GM18951 (cell line): ENCODE measurements around the gene RAB37.

Source experiments
- POLR2A ChIP-seq: IDR thresholded peaks from 4 replicates; pipeline ENCODE4 v1.6.1; 2011; ENCODE audit warnings: mild to moderate bottlenecking; ENCODE audit not compliant: insufficient read length, insufficient read depth; ENCODE audit errors: extremely low read depth
- in situ Hi-C: fragments of 300-500 bp; cut with MboI; formaldehyde crosslinking; loops from one replicate; pipeline ENCODE4 v1.12.0; 2022; ENCODE audit warnings: low sequenced_read_pairs, mixed read lengths, inconsistent platforms; ENCODE audit not compliant: unreplicated experiment

The RAB37 gene

DNA sequence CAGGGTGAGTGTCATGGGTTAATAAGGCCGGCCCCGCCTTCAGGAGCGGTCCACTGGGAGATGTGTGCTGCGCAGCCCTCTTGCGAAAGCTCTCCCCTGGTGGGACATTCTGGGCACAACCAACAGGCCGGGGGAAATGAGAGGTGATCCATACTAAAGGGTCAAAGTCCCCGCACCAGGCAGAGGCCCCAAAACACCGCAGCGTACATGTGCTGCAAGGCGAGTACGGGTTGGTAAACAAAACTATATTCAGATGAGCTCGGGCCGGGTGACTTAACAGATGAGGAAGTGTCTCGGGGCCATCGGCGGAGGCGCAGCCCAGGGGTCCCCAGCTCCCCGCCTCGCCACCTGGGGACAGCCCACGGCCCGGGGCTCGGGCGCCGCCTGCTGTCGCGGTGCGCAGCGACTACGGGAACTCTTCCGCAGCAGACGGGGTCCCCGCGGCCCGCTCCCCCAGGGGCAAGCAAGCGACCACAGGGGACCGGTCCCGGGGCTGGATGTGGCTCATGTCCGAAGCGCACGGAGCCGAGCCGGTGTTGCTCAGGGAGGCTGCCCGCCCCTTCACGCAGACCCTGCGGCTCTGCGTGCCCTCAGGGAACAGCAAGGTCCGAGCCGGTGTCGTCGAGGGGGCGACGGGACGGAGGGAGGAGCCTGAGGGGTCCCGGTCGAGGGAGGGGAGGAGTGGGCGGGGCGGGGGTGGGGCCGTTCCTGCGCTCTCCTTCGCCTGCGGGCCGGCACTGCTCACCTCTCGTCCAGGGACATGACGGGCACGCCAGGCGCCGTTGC is at the start of gene RAB37:
Gene RAB37, plus strand, starts transcription at position 744 of the 786 bp plus-strand sequence. Its CDS starts 17 bp downstream, at position 761.
- in situ Hi-C loops: loop anchor here (10.0 kb wide), 1 partner anchor 82 kb away; no protein-coding TSS in a partner anchor
- no peak for TF ChIP-seq POLR2A

DNA sequence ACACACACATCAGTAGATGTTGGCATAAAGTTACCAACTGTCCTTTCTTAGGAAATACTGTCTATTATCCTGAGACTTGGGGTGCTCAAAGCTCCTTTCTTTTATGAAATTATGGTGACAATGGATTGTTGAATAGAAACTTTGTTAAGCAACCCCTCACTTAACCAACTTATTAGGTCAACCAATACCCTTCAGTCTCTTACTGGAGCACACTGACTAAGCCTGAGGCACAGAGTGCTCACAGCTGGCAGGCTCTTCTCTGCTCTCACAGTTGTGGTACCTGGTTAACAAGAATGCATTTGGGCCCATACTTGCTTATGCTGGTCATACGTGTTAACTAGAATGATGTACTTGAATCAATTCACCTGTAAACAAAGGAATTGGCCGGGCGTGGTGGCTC is 49.2 kb upstream of the RAB37 start:
- in situ Hi-C loops: no loop called here
- TF ChIP-seq POLR2A: no peak

GRCh38 chr17:74690409-74690825 is 46.6 kb upstream of the RAB37 start:
- no peak for TF ChIP-seq POLR2A
- in situ Hi-C loops: no loop called here

DNA sequence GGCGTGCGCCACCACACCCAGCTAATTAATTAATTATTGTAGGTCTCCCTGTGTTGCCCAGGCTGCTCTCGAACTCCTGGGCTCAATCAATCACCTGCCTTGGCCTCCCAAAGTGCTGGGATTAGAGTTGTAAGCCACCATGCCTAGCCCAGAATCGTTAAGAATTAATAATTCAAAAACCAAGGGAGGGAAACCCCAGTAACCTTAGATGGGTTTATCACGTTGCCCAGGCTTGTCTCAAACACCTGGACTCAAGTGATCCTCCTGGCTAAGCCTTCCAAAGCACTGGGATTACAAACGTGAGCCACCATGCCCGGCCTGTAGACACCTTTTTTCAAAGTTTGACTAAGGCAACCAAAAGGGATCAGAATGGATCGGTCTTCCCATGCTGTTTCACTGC is 45.9 kb upstream of the RAB37 start:
- no peak for TF ChIP-seq POLR2A
- in situ Hi-C loops: no loop called here

GRCh38 chr17:74694081-74694480 is 43.0 kb upstream of the RAB37 start:
- TF ChIP-seq POLR2A: no peak
- in situ Hi-C loops: no loop called here

DNA sequence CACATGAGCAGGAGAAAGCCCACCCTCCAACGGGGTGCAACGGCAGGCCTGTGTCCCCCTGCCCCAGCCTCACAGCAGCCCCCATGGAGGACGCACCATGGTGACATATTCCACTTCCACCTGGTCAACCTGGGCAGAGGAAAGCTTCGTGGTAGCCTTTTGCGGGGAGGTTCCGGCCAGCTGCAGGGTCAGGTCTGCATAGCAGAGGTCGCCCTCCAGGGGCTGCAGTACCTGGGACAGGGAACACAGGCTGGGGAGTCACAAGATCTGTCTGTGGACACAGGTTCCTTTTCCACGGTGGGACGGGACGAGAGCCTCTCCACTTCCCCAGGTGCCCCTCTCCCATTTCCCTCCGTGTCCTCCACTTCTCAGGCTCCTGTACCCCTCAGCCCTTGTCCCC is 41.4 kb upstream of the RAB37 start:
- no peak for TF ChIP-seq POLR2A
- in situ Hi-C loops: no loop called here

- in situ Hi-C loops: no loop called here
- TF ChIP-seq POLR2A: no peak
Measured at GRCh38 chr17:74697515-74697914, 39.5 kb upstream of the RAB37 start.

DNA sequence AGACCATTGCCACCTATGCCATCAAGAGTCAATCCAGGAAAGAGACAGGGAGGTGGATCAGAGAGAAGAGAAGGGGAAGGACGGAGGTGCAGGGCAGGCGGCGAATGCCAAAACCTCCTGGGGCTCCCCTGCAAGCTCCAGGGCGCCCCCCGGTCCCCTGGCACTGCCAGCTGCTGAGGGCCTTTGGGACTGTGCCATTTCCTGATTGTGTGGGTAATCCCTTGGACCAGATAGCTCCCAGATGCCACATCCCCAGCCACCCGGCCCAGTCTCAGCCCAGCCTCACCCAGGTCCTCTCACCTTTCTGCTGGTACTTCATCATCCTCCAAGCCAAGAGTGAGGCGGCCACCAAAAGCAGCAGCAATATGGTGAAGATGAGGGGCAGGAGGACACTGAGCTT is 39.0 kb upstream of the RAB37 start:
- no peak for TF ChIP-seq POLR2A
- in situ Hi-C loops: no loop called here

DNA sequence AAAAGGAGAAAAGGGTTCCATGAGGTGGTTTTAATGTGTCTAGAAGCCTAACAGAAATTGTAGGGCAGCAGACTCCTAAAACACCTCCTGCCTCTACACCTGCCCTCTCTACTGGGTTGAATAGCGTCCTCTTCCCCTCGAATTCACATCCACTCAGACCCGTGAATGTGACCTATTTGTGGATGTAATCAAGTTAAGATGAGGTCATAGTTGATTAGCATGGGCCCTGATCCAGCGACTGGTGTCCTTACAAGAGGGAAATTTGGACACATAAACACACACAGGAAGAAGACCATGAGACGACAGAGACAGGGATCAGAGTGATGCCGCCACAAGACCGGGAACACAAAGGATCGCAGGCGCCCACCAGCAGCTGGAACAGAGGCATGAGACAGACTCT is 37.8 kb upstream of the RAB37 start:
- TF ChIP-seq POLR2A: no peak
- in situ Hi-C loops: no loop called here

DNA sequence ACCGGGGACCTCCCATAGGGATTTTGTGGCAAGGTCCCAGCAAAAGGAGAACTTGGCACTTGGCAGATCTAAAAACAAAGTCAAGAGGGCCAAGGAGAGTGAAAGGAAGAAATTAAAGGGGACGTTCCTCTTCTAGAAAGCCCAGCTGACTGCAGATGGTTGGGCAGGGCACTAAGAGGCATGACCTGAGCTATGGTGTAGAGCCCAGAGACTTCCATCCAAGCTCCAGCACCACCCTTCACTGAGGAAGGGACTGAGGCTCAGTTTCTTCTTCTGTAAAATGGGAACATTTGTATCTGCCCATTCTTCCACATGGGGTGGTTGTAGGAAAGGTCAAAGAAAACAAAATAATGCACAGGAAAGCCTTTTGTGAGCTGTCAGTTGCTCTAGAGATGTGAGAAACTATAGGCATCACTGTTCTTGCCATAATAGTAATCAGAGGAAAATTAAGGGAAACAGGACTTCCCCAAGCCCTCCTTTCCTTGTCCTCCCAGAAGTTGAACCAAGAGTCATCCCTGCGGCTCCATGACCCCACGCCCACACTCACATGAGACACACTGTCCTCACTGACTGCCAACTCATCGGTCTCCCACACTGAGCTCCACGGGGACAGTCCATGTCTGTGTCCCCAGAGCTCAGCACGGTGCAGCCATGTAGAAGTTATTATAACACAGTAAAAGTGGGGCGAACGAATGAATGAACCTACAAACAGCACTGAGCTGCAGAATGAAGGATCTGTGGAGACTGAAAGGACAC is 34.8 kb upstream of the RAB37 start:
- in situ Hi-C loops: no loop called here
- TF ChIP-seq POLR2A: no peak

GRCh38 chr17:74703311-74703710 is 33.7 kb upstream of the RAB37 start:
- TF ChIP-seq POLR2A: no peak
- in situ Hi-C loops: no loop called here

GRCh38 chr17:74704544-74704943 is 32.5 kb upstream of the RAB37 start:
- no peak for TF ChIP-seq POLR2A
- in situ Hi-C loops: no loop called here

- in situ Hi-C loops: no loop called here
- no peak for TF ChIP-seq POLR2A
Measured at GRCh38 chr17:74711058-74711824, 25.8 kb upstream of the RAB37 start.
